NT2/D1 (cell line): ENCODE measurements around the gene SDC3.
"Not testable (repeated sequence)": the region's sequence is repeated elsewhere in the genome, so short reads cannot be mapped to it uniquely, and the experiment has no call there.

Experiments
- DNase-seq: peaks from one replicate; pipeline ENCODE4 v3.0.0-alpha.2; 2011; ENCODE audit warnings: low read depth, low spot score
- H3K27me3 ChIP-seq: 2 replicates; pipeline ENCODE4 v1.6.0; 2011; ENCODE audit warnings: mild to moderate bottlenecking; ENCODE audit not compliant: insufficient read length, insufficient read depth
- H3K36me3 ChIP-seq: 2 replicates; pipeline ENCODE4 v1.6.1; 2011; ENCODE audit warnings: mild to moderate bottlenecking, low read length, mixed read lengths; ENCODE audit not compliant: insufficient read depth, insufficient read length
- H3K4me1 ChIP-seq: 2 replicates; pipeline ENCODE4 v1.5.1; 2011; ENCODE audit not compliant: insufficient read depth, insufficient read length
- H3K4me3 ChIP-seq: 2 replicates; pipeline ENCODE4 v1.5.1; 2011; ENCODE audit warnings: low read depth; ENCODE audit not compliant: insufficient read length
- H3K9ac ChIP-seq: 2 replicates; pipeline ENCODE4 v1.6.0; 2011; ENCODE audit warnings: low read depth; ENCODE audit not compliant: insufficient read length
- H3K9me3 ChIP-seq: 2 replicates; pipeline ENCODE4 v1.5.1; 2011; ENCODE audit warnings: mild to moderate bottlenecking, low read length; ENCODE audit not compliant: insufficient read depth
- SUZ12 ChIP-seq: IDR thresholded peaks from 2 replicates; pipeline ENCODE4 v1.6.1; 2011; ENCODE audit not compliant: insufficient read length, insufficient read depth; ENCODE audit errors: extremely low read depth
- YY1 ChIP-seq: IDR thresholded peaks from 2 replicates; pipeline ENCODE4 v1.6.1; 2011; ENCODE audit not compliant: insufficient read length, insufficient read depth
- ZNF274 ChIP-seq: IDR thresholded peaks from 2 replicates; pipeline ENCODE4 v1.6.1; 2011; ENCODE audit warnings: mild to moderate bottlenecking, low read depth, low read length

The SDC3 gene

GRCh38 chr1:30870035-30870434 is 38.5 kb downstream of the SDC3 start:
- peaks cover 40% of the 10 kb centered on the region for H3K36me3 ChIP-seq
- no peaks in the 10 kb centered on the region for H3K4me1 ChIP-seq
- H3K9ac ChIP-seq: no peak overlapping the region
- no peak for DNase-seq
- no peaks in the 10 kb centered on the region for H3K27me3 ChIP-seq
- no peak for TF ChIP-seq SUZ12
- no peak for TF ChIP-seq YY1
- no peak for TF ChIP-seq ZNF274
- H3K9me3 ChIP-seq: peaks cover 42% of the 10 kb centered on the region
- H3K4me3 ChIP-seq: no peak overlapping the region

- TF ChIP-seq SUZ12 (no peak), ZNF274 (no peak), YY1 (no peak)
- DNase-seq: no peak
- Histone ChIP-seq H3K36me3 (peaks cover 29% of the 10 kb centered on the region), H3K9ac (no peak overlapping the region), H3K9me3 (peaks cover 31% of the 10 kb centered on the region), H3K4me1 (no peaks in the 10 kb centered on the region), H3K4me3 (no peak overlapping the region), H3K27me3 (no peaks in the 10 kb centered on the region)
Observed at GRCh38 chr1:30868833-30869435, 39.6 kb downstream of the SDC3 start.

- not testable (repeated sequence) for H3K4me3 ChIP-seq, H3K4me1 ChIP-seq, DNase-seq, H3K9ac ChIP-seq, H3K27me3 ChIP-seq
- Histone ChIP-seq H3K9me3 (peaks cover 22% of the 10 kb centered on the region), H3K36me3 (peaks cover 21% of the 10 kb centered on the region)
Observed at GRCh38 chr1:30868057-30868456, 40.5 kb downstream of the SDC3 start.

- Histone ChIP-seq H3K27me3 (no peaks in the 10 kb centered on the region), H3K9me3 (peaks cover 17% of the 10 kb centered on the region)
Observed at GRCh38 chr1:30867537-30867936, 41.0 kb downstream of the SDC3 start.

GRCh38 chr1:30866594-30866993 is 42.0 kb downstream of the SDC3 start:
- Histone ChIP-seq H3K9ac (no peak overlapping the region), H3K9me3 (peaks cover 8% of the 10 kb centered on the region), H3K27me3 (no peaks in the 10 kb centered on the region), H3K4me1 (no peaks in the 10 kb centered on the region), H3K36me3 (peaks cover 6% of the 10 kb centered on the region), H3K4me3 (no peak overlapping the region)
- no peak for DNase-seq
- TF ChIP-seq YY1: no peak
- no peak for TF ChIP-seq SUZ12
- TF ChIP-seq ZNF274: no peak

More at GRCh38 chr1:30867537-30867936, 41.0 kb downstream of the SDC3 start:
- Histone ChIP-seq H3K4me1 (no peaks in the 10 kb centered on the region), H3K36me3 (peaks cover 15% of the 10 kb centered on the region), H3K4me3 (no peak overlapping the region), H3K9ac (no peak overlapping the region)
- DNase-seq: no peak
- TF ChIP-seq SUZ12: no peak
- no peak for TF ChIP-seq ZNF274
- TF ChIP-seq YY1: no peak

- H3K4me3 ChIP-seq: no peak overlapping the region
- H3K27me3 ChIP-seq: no peaks in the 10 kb centered on the region
- no peaks in the 10 kb centered on the region for H3K4me1 ChIP-seq
- no peak overlapping the region for H3K9ac ChIP-seq
- TF ChIP-seq SUZ12: no peak
- H3K36me3 ChIP-seq: no peaks in the 10 kb centered on the region
- no peaks in the 10 kb centered on the region for H3K9me3 ChIP-seq
- DNase-seq: no peak
Observed at GRCh38 chr1:30864681-30865080, 43.9 kb downstream of the SDC3 start.

GRCh38 chr1:30863858-30864604 is 44.5 kb downstream of the SDC3 start:
- TF ChIP-seq ZNF274: no peak
- no peak for TF ChIP-seq YY1
- no peak for TF ChIP-seq SUZ12
- H3K27me3 ChIP-seq: no peaks in the 10 kb centered on the region
- peaks cover under 1% of the 10 kb centered on the region for H3K4me1 ChIP-seq
- no peak overlapping the region for H3K9ac ChIP-seq
- DNase-seq: no peak
- H3K9me3 ChIP-seq: no peaks in the 10 kb centered on the region
- no peaks in the 10 kb centered on the region for H3K36me3 ChIP-seq
- no peak overlapping the region for H3K4me3 ChIP-seq
